GM18502 (cell line): ENCODE data around the gene DOK3.

ENCODE experiments used
- ATAC-seq: cut with Tn5 transposase; IDR thresholded peaks from one replicate; pipeline ENCODE4 v1.9.1; 2021; ENCODE audit warnings: mild to moderate bottlenecking; ENCODE audit not compliant: unreplicated experiment, poor library complexity

DOK3 gene

DNA sequence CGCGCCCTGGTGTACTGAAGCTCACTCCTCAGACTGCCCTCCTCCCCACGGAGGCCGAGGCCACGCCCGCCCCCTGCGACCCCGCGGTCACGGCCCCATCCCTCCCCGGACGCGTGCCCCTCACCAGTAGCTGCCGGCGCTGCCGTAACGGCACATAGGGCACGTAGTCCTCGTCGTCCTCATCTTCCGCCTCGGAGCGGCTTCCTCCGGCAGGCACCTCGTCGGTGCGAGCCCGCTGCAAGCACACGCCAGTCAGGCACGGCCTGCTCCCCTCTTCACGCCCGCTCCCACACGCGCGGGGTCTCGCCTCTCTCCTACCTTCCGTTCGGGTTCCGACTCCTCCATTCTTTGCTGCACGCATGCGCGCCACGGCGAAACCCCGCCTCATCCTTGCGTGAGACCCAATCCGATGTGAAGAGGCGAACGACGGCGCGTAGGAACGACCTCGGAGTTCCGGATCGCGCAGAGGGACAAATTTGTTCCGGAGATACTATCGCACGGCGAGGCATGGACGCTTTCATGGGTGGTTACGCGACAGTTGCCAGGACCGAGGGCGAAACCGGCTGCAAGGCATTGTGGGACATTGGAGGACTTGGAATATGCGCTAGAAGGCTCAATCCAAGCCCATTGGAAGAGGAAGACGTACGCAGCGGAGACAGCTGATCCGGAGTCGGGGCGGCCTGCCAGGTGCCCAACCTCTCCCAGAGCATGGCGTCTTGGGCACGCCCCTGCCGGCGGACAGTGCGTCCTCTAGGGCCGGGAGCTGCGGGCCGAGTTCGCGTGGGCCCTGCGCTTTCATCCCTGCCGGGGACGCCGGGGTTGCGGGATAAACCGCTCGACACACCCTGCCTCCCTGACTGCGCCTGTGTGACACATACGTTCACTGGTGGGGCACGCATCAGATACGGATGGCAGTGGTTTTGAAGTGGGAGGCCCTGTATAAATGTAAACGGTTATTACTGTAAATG is 7.3 kb upstream of the DOK3 start, which contains the start of gene DDX41:
TSS of gene DDX41 (minus strand) at position 361 of the 968 bp plus-strand sequence. CDS start at position 345, 16 bp downstream.
- peak; percentile 81 for ATAC-seq

DNA sequence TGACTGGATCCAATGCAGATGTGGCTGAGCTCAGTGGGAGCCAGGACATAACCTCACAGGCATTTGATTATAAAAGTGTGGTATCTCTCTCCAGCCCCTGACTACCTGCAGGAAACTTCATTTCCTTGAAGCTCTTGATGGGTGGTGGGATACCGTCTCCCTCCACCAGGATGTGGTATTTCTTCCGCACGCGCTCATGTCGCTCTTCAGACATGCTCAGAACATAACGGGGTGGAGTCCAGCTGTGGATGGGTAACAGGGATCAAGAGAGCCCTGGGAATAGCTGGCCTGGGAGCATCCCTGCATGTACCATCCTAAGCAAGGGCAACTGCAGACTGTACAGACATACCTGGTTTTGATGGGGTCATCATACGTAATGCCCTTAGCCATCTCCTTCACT is 6.0 kb upstream of the DOK3 start:
- ATAC-seq: no peak

DNA sequence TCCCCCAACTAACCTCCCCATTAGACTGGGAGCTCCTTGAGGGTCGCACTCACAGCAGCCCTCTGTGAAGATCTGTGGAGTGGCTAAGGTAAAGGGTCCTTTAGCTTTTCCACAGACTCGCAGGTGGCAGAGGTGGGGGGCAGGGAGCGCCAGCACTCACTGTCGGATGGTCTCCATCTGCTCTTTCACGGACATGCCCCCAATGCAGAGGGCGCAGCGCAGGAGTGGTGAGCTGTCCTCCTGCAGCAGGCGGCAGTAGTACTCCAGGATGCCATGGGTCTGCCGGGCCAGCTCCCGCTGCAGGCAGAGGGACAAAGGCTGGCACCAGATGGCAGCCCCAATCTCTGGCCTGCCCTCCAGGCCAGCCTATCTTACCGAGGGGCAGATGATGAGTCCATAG is 4.9 kb upstream of the DOK3 start:
- ATAC-seq: no peak

DNA sequence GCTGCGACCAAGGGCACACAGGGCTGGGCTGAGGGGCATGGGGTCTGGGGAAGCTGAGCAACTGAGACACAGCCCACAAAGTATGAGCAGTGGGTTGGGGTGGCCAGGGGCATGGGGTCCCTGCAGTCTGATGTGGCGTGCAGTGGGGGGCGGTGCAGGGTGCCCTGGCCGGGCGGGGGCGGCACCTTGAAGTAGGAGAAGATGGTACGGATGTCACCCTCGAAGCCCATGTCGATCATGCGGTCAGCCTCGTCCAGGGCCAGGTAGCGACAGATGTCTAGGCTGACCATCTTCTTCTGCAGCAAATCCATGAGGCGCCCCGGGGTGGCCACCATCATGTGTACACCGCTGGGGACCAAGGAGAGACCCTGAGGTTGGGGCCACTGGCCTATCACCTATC is 3.9 kb upstream of the DOK3 start:
- no peak for ATAC-seq

DNA sequence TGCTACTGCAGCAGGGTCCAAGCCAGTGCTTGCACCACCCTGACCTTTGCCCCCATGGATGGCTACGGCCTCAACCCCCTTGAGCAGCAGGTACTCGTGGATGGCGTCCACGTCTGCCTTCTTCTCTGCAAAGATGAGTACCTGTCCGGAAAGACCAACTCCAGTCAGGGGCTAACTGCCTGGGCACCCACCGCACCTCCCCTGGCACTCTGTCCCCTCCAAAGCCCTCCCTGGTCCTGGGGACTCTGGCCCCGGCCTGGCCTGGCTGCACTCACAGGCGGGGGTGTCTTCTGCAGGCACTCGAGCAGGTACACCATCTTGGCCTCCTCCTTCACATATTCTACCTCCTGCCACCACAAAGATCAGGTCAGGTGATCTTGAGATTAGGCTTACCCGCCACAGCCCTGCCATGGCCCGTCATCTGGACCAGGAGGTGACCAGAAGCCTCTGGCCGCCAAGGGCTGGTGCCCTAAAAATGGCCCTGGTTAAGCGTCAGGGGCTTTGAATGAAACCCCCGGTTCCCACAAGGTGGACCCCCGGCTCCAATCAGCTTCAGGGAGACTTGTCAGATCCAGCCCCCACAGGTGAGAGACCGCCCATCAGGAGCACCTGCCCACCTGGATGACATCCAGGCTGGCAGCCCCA is 3.2 kb upstream of the DOK3 start:
- no peak for ATAC-seq

DNA sequence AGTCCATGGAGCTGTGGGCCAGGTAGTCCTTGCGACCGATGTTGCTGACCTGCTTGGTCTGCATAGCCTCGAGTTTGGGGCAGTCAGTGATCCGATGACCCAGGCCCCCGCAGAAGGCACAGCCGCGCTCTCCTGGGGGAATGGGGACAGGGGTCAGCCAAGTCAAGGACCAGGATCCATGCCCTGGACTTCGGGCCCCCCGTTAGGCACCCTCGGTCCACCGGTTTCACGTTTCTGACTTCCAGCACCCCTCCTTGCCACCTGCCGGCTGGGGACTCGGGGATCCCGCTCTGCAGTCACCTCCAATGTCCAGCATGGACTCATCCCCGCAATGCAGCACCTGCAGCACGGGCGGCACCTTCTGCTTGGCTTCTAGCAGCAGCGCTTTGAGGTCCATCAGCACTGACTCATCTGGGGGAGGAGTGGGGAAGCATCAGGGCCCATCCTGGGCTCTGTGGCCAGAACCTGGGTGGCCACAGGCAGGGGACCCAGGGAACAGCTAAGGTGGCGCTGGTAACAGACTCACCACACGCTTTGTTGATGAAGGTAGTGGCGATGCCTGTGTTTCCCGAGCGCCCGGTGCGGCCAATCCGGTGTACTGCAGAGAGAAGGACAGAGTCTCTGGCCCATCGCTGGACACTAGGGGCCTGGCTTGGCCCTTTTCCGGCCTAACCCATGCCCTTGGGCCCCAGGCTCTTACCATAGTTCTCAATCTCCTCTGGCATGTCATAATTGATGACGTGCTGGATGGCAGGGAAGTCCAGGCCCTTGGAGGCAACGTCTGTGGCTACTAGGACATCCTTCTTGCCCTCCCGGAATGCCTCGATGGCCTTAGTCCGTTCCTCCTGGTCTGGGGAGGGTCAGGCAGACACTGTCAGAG is 2.4 kb upstream of the DOK3 start:
- ATAC-seq: no peak

DNA sequence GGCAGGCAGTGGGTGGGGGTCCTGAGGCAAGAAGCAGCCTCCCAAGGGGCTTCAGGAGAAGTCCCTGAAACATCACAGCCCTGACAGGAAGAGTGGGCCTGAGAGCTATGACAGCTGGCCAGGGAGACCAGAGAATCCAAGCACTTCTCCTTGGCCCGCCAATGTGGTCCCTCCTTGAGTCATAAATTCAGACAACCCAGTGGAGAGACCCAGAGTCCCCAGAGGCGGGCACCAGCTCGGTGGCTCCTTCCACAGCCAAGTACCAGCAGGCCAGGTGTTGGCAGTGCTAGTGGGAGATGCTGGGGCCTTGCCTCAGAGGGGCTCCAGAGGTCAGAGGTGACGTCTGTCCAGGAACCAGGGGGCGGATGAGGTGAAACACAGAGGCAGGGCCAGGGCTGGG is 1.6 kb upstream of the DOK3 start:
- ATAC-seq: no peak

DNA sequence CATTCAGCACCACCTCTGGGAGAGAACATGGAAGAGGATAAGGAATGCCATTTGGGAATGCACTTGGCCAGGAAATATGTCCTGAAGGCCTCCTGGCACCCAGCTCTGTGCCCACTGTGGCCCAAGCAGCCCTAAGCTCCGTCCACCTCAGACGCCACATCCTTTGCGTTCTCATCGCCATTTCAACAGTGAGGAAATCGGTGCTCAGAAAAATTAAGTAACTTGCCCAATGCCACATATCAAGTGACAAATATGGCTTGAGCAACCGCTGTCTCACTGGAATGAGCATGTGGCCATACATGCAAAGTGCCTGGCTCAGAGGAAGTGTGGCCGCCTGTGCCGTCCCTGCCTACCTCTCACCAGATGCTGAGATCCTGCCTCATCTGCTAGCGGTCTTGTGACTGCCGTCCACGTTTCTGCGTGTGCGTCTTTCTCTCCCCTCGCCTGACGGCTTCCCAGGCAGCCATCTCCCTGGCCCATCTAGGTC is 984 bp upstream of the DOK3 start:
- ATAC-seq: peak; percentile 45

DNA sequence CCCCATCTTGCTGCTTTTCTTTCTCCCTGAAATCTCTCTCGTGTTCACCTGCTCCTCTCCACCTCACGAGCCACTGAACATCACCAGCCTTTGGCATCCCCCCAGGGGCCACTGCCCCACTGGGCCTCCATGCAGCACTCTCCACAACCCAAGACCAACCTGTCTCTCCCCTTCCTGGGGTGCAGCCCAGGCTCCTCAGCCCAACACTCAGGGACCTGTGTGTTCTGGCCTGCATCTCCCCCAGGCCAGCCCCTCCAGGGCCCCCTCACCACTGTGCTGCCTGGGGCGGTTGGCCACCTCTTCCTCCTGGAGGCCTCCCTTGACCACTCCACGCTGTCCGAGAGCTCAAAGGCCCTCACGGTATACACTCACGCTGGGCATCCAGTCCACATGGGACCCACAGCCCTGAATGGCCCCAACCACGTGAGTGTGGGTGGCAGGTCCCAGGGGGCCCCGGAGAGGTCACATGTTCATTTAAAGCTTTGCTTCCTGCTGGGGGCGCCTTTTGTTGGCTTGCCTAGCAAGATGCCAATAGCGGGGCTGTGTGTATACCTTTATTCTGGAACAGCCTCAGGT is 453 bp upstream of the DOK3 start:
- peak; percentile 35 for ATAC-seq

DNA sequence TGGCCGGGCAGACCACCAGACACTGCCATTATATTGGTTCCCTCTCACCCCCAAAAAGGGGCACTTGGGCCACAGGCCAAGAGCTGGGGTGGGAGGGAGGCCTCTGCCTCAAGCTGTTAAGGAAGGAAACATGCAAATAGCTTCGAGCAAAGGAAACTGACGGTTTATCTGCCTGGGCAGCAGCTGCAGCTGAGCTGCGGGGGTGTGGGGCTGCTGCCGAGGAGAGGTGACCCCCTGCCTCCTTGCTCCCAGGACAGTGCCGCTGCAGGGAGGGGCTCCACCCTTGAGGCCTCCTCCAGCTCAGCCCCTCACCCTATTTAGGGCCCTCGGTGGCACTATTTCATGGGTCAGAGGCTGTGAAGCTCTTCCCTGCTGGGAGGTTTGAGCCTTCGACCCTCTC is 789 bp downstream of the DOK3 start:
- ATAC-seq: peak; percentile 34

DNA sequence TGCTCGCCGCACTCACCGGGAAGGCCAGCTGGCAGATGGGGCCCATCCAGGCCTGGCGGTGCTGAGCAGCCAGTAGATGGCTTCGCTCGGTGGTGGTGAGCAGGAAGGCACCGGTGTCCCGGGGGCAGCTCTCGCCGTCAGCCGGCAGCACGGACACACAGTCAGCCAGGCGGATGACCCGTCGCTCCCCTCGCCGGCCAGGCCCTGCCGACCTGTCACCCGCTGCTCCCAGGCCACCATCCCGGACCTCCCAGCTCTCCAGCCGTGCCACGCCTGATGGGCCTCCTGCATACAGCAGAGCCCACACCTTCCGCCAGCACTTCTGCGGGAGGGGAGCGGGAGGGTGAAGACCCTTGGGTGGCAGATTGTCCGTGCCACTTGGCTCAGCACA is 1.4 kb downstream of the DOK3 start:
- ATAC-seq: no peak

DNA sequence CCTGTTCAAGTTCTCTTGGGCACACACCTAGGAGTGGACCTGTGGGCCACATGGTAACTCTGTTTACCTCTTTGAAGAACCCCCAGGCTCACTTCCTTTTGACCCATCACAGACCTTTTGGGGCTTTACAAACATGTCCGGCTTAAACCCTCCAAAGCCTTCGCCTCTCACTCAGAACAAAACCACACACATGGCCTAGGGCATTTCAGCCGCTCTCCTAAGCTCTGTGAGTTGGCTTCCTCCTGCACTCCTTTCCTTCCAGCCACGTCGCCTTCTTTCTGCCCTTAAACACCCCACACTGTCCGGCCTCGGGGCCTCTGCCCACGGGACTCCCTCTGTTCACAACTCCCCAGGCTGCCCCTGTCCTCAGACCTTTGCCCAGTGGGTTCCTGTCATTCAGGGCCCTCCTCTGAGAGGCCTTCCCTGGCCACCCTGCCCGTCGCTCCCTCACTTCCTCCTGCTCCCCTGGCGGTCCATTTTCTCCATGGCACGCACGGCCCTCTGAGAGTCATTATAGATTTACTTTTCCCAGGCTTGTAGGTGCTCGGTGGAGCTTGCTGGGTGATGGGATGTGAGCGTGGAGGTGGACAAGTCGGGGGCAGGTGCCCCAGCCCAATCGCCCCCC is 1.9 kb downstream of the DOK3 start:
- ATAC-seq: no peak

DNA sequence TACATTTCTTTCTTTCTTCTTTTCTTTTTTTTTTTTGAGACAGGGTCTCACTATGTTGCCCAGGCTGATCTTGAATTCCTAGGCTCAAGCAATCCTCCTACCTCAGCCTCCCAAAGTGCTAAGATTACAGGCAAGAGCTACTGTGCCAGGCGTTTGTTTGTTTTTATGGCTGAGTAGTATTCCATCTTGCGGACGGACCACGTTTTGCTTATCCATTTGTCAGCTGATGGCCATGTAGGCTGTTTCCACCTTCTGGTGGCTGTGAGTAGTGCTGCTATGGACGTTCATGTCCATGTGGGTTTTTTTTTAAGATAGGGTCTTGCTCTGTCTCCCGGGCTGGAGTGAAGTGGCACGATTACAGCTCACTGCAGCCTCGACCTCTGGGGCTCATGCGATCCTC is 2.5 kb downstream of the DOK3 start:
- no peak for ATAC-seq

DNA sequence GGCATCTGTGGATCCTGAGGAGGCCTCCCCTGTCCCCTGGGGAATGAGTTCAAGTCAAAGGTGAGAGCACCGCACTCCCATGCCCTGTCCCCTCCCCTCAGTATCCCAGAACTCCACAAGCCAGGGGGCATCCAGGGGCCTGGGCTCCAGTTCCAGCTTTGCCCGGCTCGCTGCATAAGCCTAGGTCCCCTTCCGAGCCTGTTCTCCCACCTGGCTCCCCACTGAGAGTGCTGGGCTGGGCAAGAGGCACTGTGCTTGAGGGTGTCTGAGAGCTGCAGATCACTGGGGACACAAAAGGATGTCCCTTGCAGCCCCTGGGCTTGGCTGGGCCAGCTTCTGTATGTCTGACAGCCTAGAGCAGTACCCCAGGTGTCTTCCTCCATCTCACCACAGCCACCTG is 4.6 kb downstream of the DOK3 start:
- no peak for ATAC-seq

DNA sequence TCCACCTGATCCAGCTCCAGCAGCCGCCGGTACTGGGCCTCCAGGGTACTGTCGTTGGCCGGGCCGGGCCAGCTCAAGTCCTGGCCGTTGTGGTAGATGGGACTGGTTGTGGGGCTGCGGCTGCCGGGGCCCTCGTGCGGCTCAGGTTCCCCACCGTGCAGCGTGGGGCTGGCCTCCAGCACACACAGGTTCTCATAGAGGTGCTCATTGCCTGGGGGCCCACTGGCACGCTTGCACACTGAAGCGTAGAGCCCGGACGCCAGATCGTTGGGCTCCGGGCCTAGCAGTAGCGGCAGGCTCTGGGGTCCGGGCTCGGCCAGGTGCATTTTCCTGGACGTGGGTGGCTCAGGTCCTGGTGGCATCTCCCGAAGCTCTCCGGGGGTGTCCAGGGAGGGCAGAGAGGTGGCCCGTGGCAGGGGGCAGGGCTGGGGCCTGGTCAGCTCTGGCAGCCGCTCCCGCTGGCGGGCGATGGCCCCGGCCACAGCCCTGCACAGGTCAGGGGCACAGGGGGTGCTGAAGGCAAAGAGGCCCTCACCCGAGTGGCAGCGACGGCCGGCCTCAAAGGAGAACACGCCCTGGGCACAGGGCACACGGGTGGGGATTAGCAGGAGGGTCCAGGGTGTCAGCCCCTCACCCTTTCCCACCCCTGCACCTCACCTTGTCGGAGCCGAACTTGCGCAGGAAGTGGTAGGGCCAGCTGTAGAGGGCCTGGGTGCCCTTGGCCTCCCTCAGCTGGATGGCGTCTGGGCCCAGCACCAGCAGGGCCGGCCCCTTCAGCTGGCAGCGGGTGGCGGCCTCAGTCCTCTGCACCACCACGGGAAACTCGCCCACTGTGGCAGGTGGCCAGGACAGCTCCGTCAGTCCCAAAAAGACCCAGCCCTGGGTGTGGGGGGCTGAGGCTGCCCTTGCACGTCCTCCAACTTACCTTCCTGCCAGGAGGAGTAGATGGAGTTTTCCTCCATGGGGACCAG is 5.3 kb downstream of the DOK3 start:
- no peak for ATAC-seq

DNA sequence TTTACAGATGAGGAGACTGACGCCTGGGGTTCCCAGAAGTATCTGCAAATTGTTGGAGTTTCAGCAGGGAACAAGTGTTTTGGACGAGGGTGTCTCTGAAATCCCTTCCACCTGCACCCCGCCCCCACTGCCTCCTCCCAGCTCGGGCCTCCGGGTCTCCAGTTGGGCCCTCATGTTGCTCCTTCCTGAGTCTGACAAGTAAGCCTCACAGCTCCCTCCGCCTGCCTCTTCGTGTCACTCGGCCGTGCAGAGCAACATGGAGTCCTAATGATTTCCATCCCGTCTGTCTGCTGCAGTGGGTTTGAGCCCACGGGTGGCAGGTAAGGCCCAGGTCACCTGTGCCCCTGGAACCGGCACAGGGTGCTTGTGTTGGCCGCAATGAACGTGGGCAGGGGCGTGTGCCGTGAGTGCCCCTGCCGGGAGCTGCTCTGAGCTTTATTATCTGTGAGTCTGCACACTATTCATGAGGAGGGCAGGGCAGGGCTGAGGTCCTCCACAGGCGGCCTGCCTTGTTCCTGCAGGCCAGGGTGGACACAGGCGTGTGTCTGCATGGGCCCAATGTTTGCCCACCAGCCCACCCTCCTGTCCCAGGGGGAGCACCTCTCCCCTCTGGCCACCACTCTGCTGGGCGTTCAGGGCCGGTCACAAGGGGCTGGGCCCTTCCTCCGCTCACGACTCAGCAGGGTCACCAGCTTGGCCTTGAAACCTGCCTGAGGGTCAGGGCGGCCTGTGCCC is 6.1 kb downstream of the DOK3 start:
- no peak for ATAC-seq

DNA sequence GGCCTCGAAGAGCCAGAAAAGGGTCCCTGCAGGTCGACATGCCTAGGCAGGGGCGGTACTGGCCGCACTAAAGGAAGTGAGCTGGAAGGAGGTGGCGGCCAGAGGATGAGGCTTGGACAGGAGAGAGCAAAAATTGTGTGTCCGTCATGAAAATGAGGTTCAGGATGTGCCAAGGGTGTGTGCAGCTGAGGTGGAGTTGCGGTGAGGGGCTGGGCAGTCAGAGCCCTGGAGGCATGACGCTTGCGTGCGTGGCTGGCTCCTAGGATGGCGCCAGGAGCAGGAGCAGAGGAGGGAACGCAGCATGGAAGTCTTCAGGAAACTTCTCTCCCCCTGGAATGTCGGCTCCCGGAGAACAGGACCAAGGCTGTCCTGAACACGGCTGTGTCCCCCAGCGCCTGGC is 6.7 kb downstream of the DOK3 start:
- no peak for ATAC-seq
